Epithelial cell of esophagus (primary cell): ENCODE results near the gene SLC19A2.
A peak's percentile ranks its signal among the peaks of the same experiment; 100 is the strongest.

Experiments used
- DNase-seq: peaks from one replicate; pipeline ENCODE4 v3.0.0; 2010; ENCODE audit warnings: low read depth
- H3K4me3 ChIP-seq: 2 replicates; pipeline ENCODE4 v1.5.1; 2011; ENCODE audit warnings: mild to moderate bottlenecking, low read length, control low read depth
- TF ChIP-seq, protein P1 (sequence below): IDR thresholded peaks from 2 replicates; pipeline ENCODE4 v1.5.1; 2011; ENCODE audit warnings: low read depth, mild to moderate bottlenecking, low read length, control low read depth, inconsistent platforms; ENCODE audit not compliant: insufficient read depth; ENCODE audit errors: missing control alignments

Gene SLC19A2

DNA sequence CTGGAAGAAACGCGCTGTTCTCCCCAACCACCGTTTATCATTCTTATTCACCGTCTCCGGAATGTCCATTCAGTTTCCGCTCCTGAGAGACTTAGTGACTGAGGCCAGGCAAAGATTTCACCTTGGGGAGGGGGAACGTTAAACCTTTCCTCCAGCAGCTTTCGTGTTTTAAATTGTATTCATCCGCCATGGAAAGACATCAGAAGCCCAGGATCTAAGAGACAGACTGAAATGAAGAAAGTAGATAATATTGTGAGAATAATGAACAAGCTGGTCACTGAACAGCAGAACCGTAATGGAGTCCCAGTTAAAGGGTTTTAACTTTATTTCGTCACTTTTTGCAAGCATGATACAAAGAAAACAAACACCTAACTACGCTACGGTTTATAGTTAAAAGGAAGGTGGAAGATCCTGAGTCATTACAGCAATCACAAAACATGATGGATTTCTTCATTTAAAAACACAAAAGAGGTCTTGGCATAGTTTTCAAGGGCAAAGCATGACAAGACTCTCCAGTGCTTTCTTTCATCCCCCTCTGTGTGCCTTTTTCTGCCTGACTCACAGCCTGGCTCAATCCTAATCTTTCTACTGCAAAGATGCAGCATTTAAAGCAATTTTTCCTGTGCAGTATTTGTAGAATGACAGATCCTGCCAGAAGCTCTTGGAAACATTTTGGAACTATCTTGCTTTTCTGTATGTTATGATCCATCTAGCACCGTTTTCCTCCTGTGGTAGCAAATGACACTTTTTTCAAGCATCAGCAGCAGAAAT, 722 bp upstream of the SLC19A2 start:
- TF ChIP-seq, protein P1, sequence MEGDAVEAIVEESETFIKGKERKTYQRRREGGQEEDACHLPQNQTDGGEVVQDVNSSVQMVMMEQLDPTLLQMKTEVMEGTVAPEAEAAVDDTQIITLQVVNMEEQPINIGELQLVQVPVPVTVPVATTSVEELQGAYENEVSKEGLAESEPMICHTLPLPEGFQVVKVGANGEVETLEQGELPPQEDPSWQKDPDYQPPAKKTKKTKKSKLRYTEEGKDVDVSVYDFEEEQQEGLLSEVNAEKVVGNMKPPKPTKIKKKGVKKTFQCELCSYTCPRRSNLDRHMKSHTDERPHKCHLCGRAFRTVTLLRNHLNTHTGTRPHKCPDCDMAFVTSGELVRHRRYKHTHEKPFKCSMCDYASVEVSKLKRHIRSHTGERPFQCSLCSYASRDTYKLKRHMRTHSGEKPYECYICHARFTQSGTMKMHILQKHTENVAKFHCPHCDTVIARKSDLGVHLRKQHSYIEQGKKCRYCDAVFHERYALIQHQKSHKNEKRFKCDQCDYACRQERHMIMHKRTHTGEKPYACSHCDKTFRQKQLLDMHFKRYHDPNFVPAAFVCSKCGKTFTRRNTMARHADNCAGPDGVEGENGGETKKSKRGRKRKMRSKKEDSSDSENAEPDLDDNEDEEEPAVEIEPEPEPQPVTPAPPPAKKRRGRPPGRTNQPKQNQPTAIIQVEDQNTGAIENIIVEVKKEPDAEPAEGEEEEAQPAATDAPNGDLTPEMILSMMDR = no peak
- DNase-seq = peak; percentile 39
- H3K4me3 ChIP-seq = peak overlapping the region; percentile 75

- DNase-seq = peak; percentile 68
- TF ChIP-seq, protein P1 = no peak
Measured at GRCh38 chr1:169484683-169485430, 887 bp downstream of the SLC19A2 start.

GRCh38 chr1:169484101-169484500, 1.6 kb downstream of the SLC19A2 start:
- peak; percentile 82 for DNase-seq
- TF ChIP-seq, protein P1 = no peak
- H3K4me3 ChIP-seq = peak overlapping the region; percentile 75

More at GRCh38 chr1:169484683-169485430, 887 bp downstream of the SLC19A2 start:
- H3K4me3 ChIP-seq = peak overlapping the region; percentile 75

- DNase-seq = peak; percentile 68
- peak overlapping the region; percentile 75 for H3K4me3 ChIP-seq
- TF ChIP-seq, protein P1 = no peak
Measured at GRCh38 chr1:169483500-169483966, 2.2 kb downstream of the SLC19A2 start.

DNA sequence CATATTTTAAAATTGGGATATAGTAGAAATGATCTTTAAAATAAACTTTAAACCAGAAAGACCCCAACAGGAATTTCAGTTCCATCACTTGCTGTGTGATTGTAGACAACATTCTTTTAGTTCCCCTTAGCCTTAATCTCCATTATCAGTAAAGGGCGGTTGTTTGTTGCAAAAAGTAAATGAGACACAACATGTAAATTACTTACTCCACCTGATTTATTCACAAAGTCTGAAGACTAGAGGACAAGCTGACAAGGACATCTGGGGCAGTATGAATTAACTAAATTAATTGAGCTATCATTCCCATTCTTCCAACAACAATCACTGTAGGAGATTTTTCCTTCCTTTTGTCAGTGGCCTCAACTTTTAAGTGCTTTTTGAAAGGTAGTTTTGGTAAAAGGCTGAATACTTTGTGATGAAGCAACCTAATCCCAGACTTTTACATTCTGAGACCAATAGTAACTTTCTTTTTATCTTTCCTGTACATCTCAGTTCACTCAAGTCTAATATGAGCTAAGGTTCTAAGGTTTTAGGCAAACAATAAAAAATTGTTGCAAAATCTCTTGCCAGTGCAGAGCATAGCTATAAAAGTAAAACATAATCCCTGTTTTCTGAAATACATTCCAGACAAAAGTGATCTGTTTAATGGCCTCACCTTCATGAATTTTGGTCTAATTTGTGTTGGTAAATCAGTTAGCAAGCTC, 6.2 kb downstream of the SLC19A2 start:
- no peak for DNase-seq
- H3K4me3 ChIP-seq = no peak overlapping the region
- TF ChIP-seq, protein P1 = no peak

GRCh38 chr1:169478094-169478672, 7.6 kb downstream of the SLC19A2 start:
- no peak for DNase-seq
- TF ChIP-seq, protein P1 = no peak
- no peak overlapping the region for H3K4me3 ChIP-seq
